Colon (tissue), 2 donors: ENCODE data around the gene NOXA1.

Experiments used
- FAIRE-seq: peaks from 2 replicates; lab custom pipeline; 2012; peaks lifted over from hg19 to GRCh38; lab: Jason Lieb, UNC
- donor health status: control.
- donor health status: control.

The NOXA1 gene

GRCh38 chr9:137387891-137388560 lies 35.2 kb upstream of the NOXA1 start:
- FAIRE-seq: no peak

DNA sequence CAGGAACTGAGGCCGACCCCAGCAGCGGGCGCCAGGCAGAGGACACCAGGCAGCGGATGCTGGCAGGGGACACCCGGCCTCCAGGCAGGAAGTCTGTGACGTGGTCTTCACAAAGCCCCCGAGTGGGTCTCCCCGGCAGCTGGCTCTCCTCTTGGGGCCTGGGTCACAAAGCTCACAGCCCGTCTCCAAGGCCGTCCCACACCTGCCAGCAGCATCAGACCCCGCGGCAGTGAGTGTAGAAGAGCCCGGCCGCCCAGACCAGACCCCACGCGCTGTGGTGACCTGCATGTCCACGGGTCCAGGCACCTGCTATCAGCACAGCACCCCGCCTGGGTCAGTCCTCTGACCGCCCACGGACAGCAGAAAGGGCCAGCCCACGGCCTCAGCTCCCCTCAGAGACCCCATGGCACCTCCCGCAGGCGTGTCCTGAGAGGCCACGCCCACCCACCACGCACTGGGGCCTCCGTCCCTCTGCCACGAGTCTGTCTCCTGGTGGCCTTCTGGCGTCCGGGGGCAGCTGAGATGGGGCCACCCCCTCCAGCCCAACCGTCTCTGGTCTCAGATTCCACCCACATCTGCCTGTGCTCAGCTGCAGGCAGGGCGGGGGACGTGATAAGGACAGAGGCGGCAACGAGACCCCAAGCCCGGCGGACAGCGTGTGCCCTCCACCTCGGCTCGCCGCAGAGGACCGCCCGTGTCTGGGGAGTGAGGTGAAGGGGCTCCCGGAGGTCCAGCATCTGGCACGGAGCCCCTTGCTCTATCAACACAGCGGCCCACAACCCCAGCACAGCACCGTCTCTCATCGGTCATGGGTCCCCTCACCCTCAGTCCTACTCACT lies 34.4 kb upstream of the NOXA1 start:
- no peak for FAIRE-seq

DNA sequence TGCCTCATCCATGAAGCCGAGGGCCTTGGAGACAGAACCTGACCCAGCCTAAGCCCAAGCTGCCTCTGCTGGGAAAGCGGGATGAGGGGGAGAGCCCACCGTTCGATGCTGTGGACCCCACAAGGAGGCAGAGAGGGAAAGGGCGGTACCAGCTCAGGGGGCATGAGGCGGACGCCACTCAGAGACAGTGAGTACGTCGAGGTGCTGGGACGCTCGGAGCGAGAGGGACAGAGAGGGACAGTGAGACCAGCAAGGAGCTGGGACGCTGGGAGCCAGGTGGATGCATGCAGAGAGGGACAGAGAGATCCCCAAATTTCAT lies 33.8 kb upstream of the NOXA1 start:
- FAIRE-seq: no peak

DNA sequence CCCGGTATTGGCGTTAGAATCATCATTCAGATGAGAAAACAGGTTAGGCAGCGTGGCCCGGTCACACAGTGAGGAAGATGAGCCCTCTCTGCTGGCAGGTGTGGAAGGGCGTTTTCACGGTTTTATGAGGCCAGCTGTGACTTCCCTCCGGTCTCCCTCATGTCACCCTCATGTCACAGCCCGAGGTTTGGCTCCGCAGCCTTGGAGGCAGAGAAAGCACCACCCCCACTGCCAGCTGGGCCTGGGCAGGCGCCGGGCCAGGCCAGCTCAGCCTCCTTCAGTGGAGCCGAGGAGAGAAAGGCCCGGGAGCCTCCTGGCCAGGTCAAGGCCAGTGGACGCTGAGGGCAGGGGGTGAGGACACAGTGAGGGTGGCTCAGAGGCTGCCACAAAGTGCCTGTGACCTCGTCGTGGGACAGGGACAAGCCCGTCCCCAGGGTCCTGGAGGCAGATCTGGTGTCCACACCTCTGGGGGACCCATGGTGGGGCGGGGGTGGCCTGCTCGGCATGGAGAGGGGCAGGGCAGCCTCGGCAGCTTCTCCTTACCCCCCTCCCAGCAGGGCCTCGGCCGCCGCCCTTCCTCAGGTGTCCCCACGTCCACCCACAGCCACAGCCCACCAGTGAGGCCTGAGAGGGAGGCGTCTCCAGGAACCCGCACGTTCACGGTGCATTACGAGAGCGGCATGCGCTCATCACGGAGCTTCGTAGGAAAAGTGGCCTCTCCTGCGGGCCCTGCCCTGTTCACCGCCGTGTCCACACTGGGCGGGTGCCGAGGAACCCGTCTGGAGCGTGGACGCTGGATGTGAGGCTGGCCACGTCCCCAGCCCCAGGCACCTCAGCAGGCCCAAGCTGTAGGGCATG lies 32.4 kb upstream of the NOXA1 start:
- FAIRE-seq: no peak

DNA sequence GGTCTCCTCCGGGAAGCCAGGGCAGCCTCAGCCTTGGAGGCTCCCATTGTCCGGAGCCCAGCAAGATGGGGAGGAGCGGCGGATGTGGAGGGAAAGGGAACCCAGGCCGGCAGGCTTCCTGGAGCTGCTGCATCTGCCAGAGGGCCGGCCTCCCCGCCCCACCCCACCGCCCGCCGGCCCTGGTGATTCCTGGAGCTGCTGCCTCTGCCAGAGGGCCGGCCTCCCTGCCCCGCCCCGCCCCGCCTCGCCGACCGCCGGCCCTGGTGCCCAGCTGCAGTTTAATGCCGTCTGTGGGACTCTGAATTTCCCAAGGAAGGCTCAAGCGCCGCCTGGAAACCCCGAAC lies 31.8 kb upstream of the NOXA1 start:
- FAIRE-seq: no peak

DNA sequence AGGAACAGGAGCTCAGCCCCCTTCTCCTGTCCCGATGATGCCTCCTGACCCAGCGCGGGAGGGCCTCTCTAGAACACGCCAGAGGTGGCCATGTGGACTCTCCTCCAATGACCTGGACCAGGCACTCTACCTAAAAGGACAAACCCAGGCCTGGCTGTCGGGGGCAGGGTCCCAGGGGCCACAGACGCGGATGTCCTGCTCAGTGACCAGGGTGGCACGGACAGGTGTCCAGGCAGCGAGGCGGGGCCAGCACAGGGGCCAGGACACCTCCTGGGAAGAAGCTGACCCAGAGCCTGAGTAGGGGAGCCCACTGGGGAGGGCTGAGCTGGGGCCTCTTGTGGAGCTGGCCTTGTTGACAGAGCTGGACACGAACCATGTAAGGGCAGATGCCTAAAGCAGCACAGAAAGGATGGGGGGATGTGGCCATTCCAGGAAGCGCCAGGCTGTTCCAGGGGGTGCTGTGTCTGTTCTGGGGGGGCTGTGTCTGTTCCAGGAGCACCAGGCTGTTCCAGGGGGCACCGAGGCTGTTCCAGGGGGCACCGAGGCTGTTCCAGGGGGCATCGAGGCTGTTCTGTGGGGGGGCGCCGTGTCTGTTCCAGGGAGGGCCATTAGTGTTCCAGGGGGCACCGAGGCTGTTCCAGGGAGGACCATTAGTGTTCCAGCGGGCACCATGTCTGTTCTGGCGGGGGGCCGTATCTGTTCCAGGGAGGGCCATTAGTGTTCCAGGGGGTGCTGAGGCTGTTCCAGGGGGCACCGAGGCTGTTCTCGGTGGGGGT lies 30.8 kb upstream of the NOXA1 start:
- FAIRE-seq: no peak

- FAIRE-seq: no peak
Measured at GRCh38 chr9:137393176-137394150, 29.7 kb upstream of the NOXA1 start.

GRCh38 chr9:137394866-137395665 lies 28.1 kb upstream of the NOXA1 start:
- FAIRE-seq: no peak

GRCh38 chr9:137395666-137396010 lies 27.6 kb upstream of the NOXA1 start:
- FAIRE-seq: no peak

DNA sequence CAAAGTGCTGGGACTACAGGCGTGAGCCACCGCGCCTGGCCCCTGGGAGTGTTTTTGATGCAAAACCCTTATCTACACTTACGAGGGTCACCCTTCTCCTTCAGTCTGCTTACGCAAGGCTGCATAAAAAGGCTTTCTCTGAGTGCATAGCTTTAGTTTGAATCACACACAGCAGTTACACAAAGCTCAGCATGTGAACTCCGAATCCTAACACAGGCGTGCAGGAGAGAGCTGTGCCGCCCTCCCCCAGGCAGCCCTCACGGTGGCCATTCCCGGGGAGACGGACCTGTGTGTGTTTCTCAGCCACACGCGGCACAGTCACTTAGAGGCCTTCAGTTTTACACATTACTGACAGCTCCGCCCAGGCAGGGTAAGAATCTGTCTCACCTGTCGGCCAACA lies 27.0 kb upstream of the NOXA1 start:
- no peak for FAIRE-seq

DNA sequence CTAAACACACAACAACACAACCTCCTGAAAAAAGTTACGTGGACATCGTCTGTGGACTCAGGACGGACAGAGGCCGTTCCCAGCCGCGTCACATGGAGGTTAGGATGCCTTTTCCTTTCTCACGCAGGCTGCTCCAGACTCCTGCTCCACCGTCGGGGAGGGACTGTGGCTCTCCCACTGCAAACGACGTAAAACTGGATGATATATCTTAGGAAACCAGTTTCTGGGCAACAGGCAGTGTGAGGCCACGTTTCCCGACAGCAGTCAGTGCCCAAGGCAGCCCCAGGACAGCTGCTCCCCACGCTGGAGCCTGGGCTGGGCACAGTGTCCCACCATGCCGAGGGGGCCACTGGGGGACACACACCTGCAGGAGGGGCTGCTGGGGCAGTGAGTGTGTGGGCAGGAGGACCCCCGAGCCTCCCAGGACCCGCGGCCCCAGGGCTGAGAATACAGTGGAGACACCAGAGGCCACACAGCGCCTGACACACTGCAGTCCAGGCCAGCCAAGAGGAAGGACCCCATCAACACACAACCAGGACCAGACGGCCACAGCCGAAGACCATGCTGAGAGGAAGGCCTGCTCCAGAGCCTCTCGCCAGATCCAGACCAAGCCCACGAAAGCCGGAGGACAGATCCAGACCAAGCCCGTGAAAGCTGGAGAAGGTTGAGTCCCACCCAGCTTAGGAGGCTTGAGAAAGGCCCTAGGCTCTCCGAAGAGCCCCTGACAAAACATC lies 26.4 kb upstream of the NOXA1 start:
- no peak for FAIRE-seq

DNA sequence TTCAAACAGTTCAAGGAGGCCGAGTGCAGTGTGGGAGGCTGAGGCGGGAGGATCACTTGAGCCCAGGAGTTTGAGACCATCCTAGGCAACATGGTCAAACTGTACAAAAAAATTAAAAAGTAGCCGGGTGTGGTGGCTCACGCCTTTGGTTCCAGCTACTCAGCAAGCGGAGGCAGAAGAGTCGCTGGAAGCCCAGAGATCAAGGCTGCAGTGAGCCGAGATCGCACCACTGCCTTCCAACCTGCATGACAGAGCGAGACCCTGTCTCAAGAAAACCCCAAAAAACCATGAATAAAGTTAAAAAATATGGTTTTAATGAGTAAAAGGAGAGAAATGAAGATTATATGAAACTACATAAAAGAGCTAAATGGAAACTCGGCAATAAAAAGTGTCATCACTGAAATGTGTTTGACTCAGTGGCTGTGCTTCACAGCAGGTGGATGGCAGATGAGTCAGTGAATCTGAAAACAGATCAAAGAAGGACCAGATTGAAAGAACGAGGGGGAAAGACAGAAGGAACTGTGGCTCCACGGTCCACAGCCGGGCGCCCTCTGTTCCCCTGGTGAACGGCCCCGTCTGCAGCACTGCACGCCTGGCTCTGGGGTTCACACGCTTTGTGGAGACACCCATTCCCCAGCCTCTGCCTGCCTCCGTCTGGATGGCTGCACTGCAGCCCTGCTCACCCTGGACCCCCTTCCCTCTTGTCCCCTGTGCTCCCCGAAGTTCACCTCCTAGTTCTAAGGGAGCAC lies 25.3 kb upstream of the NOXA1 start:
- FAIRE-seq: no peak

DNA sequence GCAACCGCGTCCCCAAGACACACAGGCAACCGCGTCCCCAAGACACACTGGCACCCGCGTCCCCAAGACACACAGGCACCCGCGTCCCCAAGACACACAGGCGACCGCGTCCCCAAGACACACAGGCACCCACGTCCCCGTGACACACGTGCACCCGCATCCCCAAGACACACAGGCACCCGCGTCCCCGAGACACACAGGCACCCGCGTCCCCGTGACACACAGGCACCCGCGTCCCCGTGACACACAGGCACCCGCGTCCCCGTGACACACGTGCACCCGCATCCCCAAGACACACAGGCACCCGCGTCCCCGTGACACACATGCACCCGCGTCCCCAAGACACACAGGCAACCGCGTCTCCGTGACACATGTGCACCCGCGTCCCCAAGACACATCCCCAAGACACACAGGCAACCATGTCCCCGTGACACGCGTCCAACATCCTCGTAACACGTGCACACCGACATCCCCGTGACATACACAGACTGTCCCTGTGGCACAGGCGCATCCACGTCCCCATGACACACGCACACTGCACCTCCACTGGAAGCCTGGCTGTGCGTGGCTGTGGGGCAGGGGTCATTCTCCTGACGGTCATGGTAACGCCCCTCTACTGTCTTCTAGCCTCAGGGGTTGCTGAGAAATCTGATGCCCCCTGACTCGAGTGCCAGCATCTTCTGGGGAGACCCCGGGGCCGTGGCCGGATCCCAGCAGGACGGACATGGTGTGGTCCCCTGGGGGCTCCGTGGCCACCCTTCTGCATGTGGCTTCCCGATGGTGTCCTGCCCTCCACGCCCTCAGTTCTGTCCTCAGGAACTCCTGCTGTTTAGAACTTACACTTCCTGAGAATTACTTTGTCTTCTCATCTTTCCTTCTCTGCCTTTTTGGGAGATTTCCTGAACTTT lies 24.4 kb upstream of the NOXA1 start:
- no peak for FAIRE-seq

GRCh38 chr9:137402746-137403145 lies 20.4 kb upstream of the NOXA1 start:
- FAIRE-seq: no peak

DNA sequence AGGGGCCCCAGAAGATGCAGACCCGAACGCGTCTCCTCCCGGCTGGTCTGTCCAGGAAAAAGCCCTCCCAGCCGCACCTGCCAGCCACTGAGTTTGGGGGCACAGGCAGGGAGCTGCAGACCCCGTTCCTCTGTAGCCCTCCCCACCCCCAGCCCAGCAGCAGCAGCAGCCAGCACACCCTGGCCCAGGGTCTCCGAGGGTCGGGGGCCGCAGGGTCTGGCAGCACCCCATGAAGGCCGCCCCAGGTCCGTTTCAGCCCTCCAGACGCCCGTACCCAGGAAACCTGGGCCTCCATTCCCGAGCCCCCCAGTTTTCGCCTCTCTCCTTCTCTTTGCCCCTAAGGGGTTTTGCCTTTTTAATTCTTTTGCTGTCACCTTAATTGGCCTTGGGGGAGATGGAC lies 19.9 kb upstream of the NOXA1 start:
- FAIRE-seq: no peak

- FAIRE-seq: no peak
Measured at GRCh38 chr9:137404961-137405567, 18.1 kb upstream of the NOXA1 start.

DNA sequence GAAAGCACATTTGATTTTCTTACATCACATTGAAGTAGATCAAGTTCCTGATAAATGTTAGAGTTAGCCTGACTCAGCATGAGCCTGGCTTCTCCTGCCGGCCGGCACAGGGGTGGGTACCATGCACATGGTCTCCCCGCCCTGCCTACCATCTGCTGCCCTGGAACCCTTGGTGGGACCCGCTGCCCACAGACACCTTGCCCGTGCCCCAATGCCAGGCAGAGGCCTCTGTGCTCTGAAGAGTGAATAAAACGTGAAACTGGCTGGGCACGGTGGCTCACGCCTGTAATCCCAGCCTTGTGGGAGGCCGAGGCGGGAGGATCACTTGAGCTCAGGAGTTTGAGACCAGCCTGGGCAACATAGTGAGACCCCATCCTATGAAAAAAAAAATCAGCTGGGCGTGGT lies 17.5 kb upstream of the NOXA1 start:
- FAIRE-seq: no peak
